IPS DF 6.9 (cell line): Measurements from ENCODE around the gene ZBTB18.

Source experiments
- DNase-seq: peaks from one replicate; pipeline ENCODE4 v3.0.0-alpha.2; 2013; ENCODE audit warnings: low read depth, low spot score
- H3K27ac ChIP-seq: one replicate; pipeline ENCODE4 v1.5.1; 2013; ENCODE audit warnings: low read length, control low read depth
- H3K27me3 ChIP-seq: 2 replicates; pipeline ENCODE4 v1.6.1; 2013; ENCODE audit warnings: mild to moderate bottlenecking, low read length; ENCODE audit not compliant: control insufficient read depth, insufficient read depth
- H3K36me3 ChIP-seq: 2 replicates; pipeline ENCODE4 v1.6.1; 2013; ENCODE audit warnings: low read length; ENCODE audit not compliant: control insufficient read depth, insufficient read depth
- H3K4me1 ChIP-seq: 2 replicates; pipeline ENCODE4 v1.6.1; 2013; ENCODE audit warnings: low read length; ENCODE audit not compliant: control insufficient read depth, insufficient read depth
- H3K4me3 ChIP-seq: 2 replicates; pipeline ENCODE4 v1.5.1; 2013; ENCODE audit warnings: mild to moderate bottlenecking, low read length
- H3K9me3 ChIP-seq: 2 replicates; pipeline ENCODE4 v1.6.1; 2013; ENCODE audit warnings: low read length, inconsistent platforms; ENCODE audit not compliant: control insufficient read depth, insufficient read depth
- WGBS: extraction: QIAGEN DNeasy Blood & Tissue Kit; methylation state at CpG from one replicate; pipeline ENCODE4 v1.1.7; 2013; ENCODE audit warnings: mixed read lengths, missing lambda C conversion rate; ENCODE audit not compliant: insufficient read length, insufficient coverage; 5-methylcytosine and 5-hydroxymethylcytosine counted together

ZBTB18 gene

GRCh38 chr1:244099258-244099930 lies 48.3 kb downstream of the ZBTB18 start:
- H3K4me3 ChIP-seq = no peak overlapping the region
- no peak overlapping the region for H3K27ac ChIP-seq
- H3K9me3 ChIP-seq = no peaks in the 10 kb centered on the region
- H3K4me1 ChIP-seq = no peaks in the 10 kb centered on the region
- H3K36me3 ChIP-seq = no peaks in the 10 kb centered on the region
- WGBS = no CpG with 5 or more reads among the region's 19 CpGs
- no peaks in the 10 kb centered on the region for H3K27me3 ChIP-seq
- no peak for DNase-seq

- Histone ChIP-seq H3K36me3 (no peaks in the 10 kb centered on the region), H3K4me1 (no peaks in the 10 kb centered on the region), H3K9me3 (no peaks in the 10 kb centered on the region), H3K27me3 (no peaks in the 10 kb centered on the region), H3K27ac (no peak overlapping the region), H3K4me3 (no peak overlapping the region)
- WGBS = no CpG with 5 or more reads among the region's 5 CpGs
- DNase-seq = no peak
These were observed 49.2 kb downstream of the ZBTB18 start for GRCh38 chr1:244100276-244100675.

GRCh38 chr1:244100704-244101453 lies 49.8 kb downstream of the ZBTB18 start:
- no peaks in the 10 kb centered on the region for H3K36me3 ChIP-seq
- H3K27me3 ChIP-seq = no peaks in the 10 kb centered on the region
- no CpG with 5 or more reads among the region's 18 CpGs for WGBS
- H3K9me3 ChIP-seq = no peaks in the 10 kb centered on the region
- H3K4me3 ChIP-seq = no peak overlapping the region
- no peaks in the 10 kb centered on the region for H3K4me1 ChIP-seq
- H3K27ac ChIP-seq = no peak overlapping the region
- no peak for DNase-seq

- H3K4me1 ChIP-seq = no peaks in the 10 kb centered on the region
- no CpG with 5 or more reads among the region's 10 CpGs for WGBS
- no peaks in the 10 kb centered on the region for H3K9me3 ChIP-seq
These were observed 51.0 kb downstream of the ZBTB18 start for GRCh38 chr1:244102046-244102445.

GRCh38 chr1:244102468-244102867 lies 51.4 kb downstream of the ZBTB18 start:
- no peak for DNase-seq
- no CpG with 5 or more reads among the region's 14 CpGs for WGBS

More at GRCh38 chr1:244102046-244102445, 51.0 kb downstream of the ZBTB18 start:
- Histone ChIP-seq H3K36me3 (no peaks in the 10 kb centered on the region), H3K27me3 (no peaks in the 10 kb centered on the region), H3K4me3 (no peak overlapping the region), H3K27ac (no peak overlapping the region)
- no peak for DNase-seq

GRCh38 chr1:244104309-244105060 lies 53.4 kb downstream of the ZBTB18 start:
- no CpG with 5 or more reads among the region's 10 CpGs for WGBS
- Histone ChIP-seq H3K4me3 (no peak overlapping the region), H3K27ac (no peak overlapping the region)

More at GRCh38 chr1:244102468-244102867, 51.4 kb downstream of the ZBTB18 start:
- H3K9me3 ChIP-seq = no peaks in the 10 kb centered on the region
- no peak overlapping the region for H3K4me3 ChIP-seq
- H3K36me3 ChIP-seq = no peaks in the 10 kb centered on the region
- H3K27ac ChIP-seq = no peak overlapping the region
- no peaks in the 10 kb centered on the region for H3K27me3 ChIP-seq
- H3K4me1 ChIP-seq = no peaks in the 10 kb centered on the region

GRCh38 chr1:244106176-244106575 lies 55.1 kb downstream of the ZBTB18 start:
- Histone ChIP-seq H3K4me3 (no peak overlapping the region), H3K4me1 (no peaks in the 10 kb centered on the region), H3K27ac (no peak overlapping the region), H3K27me3 (no peaks in the 10 kb centered on the region), H3K9me3 (no peaks in the 10 kb centered on the region), H3K36me3 (no peaks in the 10 kb centered on the region)
- WGBS = no CpG with 5 or more reads among the region's 3 CpGs
- DNase-seq = no peak

More at GRCh38 chr1:244104309-244105060, 53.4 kb downstream of the ZBTB18 start:
- no peaks in the 10 kb centered on the region for H3K4me1 ChIP-seq
- no peak for DNase-seq
- H3K9me3 ChIP-seq = no peaks in the 10 kb centered on the region
- H3K36me3 ChIP-seq = no peaks in the 10 kb centered on the region
- H3K27me3 ChIP-seq = no peaks in the 10 kb centered on the region
